HG03060 (cell line): ENCODE results near the gene GTF3C5.
"Not testable (repeated sequence)": the region's sequence is repeated elsewhere in the genome, so short reads cannot be mapped to it uniquely, and the experiment has no call there.

Experiments
- ATAC-seq: cut with Tn5 transposase; IDR thresholded peaks from one replicate; pipeline ENCODE4 v1.9.1; 2021; ENCODE audit warnings: low read depth, moderate number of reproducible peaks; ENCODE audit not compliant: unreplicated experiment

The GTF3C5 gene

DNA sequence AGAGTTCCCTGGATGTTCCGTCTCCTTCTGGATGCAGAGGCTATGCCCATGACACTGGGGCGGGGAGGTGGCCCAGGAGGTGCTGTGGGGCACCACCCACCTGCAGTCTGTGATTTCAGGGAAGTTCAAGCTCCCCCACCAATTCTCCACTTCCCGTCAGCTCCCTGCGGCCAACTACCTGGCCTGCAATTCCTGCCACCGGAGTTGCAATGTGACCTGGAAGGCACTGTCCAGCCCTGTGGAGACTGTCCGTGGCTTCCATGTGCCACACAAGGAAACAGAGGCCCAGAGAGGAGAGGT lies 35.7 kb upstream of the GTF3C5 start:
- no peak for ATAC-seq

DNA sequence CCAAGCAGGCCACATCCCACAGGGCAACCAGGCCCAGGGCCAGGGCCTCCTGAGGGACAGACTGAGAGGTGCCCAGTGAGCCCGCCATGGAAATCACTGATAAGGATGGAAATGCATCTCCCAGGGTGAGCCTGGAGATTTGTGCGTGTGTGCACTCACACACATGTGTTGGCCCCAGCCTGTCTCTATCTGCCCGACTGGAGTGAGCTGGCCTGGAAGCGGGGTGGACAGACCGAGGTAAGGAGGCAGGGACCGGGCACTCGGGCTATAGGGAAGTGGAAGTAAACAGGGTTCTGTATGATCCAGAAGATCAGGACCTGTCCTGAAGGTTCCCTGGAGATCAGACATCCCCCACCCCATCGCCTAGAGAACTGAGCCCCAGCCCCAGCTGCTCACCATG lies 34.9 kb upstream of the GTF3C5 start:
- no peak for ATAC-seq

GRCh38 chr9:132996526-132996925 lies 34.3 kb upstream of the GTF3C5 start:
- ATAC-seq, result no peak

DNA sequence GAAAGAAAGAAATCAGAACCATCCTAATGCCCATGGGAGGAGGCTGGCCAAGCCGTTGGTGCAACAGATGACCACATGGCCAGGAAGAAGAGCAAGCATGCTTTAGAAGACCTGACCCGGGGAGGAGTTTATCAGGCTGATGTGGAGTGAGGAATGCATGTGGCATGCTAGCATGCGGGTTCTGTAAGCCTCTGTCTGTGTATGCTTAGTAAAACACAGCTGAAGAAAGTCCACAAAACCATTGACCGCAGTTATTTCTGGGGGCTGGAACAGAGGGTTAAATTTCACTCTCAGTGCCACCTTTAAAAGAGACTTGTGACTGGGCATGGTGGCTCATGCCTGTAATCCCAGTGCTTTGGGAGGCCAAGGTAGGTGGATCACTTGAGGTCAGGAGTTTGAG lies 33.2 kb upstream of the GTF3C5 start:
- ATAC-seq, result no peak

GRCh38 chr9:132998221-132998620 lies 32.6 kb upstream of the GTF3C5 start:
- ATAC-seq, result not testable (repeated sequence)

DNA sequence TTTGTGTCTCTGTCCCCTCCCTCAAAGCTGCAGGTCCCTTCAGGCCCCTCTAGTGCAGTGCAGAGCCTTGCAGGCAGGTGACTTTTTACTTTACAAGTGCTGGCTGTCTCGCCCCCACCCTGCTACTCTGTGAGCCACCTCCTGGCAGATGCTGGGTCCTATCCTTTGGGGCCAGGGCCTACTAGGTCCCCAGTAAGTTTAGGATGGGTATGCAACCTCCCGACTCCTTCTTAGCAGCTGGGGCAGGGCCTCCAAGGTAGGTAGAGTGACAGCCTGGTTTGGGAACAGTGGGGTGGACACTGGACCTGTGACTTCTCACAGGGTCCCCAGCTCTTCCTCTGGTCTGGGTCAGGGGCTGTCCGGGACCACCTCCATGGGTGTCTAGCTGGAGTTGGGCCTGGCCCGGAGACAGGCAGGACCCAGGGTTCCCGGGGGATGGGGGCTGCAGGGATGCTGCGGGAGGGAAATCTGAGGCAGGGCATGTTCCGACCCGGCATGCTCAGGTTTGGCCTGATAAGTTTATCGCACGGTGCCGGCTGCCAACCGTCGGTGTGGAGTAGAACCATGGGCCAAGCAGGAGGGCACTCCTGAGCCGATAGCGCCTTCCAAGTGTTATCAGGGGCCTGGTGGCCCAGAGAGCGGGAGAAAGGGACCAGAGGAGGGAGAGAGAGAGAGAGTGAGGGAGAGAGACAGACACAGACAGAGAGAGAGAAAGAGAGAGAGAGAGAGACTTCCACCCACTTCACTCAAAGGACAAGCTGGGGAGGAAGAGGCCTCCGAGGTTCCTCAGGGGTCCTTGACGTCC lies 31.8 kb upstream of the GTF3C5 start:
- ATAC-seq, result no peak

DNA sequence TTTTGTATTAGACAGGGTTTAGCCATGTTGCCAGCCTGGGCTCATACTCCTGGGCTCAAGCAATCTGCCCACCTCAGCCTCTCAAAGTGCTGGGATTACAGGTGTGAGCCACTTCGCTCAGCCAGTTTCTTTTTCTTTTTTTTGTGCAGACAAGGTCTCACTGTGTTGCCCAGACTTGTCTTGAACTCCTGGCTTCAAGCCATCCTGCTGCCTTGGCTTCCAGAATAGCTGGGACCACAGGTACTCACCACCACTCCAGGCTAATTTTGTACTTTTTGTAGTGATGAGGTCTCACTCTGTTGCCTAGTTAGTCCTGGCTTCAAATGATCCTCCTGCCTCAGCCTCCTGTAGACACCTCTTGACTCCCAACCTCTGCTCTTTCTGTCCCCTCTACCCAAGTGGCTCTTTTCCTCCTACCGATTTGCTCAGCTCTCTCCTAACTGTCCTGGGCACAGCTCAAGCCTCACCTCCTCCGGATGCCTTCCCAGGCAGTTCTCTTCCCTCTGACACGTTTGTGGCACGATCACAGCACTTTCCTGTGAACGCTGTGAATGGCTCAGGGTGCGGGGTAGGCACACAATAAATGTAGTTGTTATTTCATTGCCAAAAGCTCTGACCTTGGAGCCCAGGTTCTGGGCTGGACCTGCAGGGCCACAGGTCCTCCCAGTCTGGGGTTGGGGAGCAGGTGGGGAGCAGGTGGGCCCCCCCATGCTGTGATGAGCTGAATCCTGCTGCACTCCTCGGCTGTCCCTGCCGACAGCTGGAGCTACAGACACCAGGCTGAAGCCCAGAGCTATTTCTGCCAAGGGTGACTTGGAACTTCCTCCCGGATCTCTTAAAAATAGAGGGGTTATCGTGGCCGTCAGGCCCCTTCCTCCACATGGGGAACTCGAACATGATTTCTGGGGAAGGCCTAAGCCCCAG lies 28.4 kb upstream of the GTF3C5 start:
- no peak for ATAC-seq

DNA sequence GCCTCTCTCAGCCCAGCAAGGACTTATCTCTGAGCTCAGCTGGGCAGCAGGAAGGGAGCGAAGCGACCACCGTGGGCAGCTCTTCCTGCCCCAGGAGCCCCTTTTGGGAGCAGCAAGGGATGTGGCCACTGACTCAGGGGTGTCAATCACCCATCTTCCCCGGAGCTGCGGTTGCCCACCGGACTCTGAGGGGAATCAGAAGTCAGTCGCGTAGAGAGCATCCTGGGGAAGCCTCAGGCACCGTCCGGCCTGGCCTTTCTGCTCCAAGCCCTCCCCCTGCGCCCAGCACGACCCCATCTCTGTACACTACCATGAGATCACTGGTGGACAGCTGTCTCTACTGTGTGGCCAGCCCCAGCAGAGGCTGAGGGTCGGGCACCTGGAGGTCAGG lies 27.7 kb upstream of the GTF3C5 start:
- no peak for ATAC-seq

DNA sequence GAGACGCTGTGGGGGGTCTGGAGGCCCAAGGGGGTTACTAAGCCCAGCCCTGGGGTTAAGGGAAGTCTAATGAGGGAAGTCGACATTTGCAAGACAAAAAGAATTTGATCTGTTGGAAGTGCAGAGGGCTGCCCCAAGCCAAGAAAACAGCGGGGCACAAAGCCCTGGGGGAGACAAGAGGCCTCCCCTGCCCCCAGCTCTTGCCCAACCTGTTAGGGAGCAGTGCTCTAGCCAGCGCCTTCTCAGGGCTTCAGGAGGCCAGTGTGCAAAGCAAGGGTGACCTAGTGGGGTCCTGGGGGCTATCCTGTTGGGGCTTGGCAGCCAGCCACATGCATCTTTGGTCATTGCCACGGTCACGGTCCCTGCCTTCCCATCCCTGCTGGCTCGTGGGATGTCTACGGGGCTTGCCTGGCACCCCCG lies 27.1 kb upstream of the GTF3C5 start:
- no peak for ATAC-seq

GRCh38 chr9:133004091-133004998 lies 26.5 kb upstream of the GTF3C5 start:
- no peak for ATAC-seq

- ATAC-seq, result no peak
Observed at GRCh38 chr9:133004999-133005760, 25.6 kb upstream of the GTF3C5 start.

DNA sequence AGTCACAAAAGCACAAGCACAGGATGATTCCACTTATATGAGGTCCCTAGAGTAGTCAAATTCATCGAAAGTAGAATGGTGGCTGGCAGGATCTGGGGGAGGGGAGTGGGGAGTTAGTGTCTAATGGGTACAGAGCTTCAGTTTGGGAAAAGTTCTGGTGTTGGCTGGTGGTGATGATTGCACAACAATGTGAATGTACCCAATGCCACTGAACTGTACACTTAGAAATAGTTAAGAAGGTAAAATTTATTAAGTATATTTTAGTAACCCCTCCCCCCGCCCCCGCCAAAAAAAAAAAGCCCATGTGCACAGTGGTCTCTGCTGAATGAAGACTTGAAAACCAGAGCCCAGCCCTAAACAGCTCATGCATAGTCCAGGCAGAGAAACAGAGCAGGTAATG lies 24.8 kb upstream of the GTF3C5 start:
- no peak for ATAC-seq

- ATAC-seq, result no peak
Observed at GRCh38 chr9:133006731-133007352, 24.0 kb upstream of the GTF3C5 start.

GRCh38 chr9:133008406-133008805 lies 22.4 kb upstream of the GTF3C5 start:
- ATAC-seq, result no peak

DNA sequence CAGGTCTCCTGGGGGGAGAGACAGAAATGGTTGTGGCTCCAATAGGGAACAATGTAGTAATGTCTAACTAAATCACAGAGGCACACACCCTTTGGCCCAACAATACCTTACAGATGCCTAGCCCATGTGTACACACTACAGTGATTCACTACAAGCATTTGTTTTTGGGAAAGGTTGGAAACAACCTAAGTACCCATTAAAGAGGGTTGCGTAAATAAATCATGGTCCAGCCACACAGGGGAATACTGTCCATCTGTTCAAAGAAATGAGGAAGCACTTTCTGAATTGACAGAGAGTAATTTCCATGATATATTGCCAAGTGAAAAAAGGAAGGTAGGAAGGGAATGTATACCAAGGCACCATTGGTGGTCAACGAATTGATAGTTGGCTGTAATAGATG lies 22.0 kb upstream of the GTF3C5 start:
- no peak for ATAC-seq

DNA sequence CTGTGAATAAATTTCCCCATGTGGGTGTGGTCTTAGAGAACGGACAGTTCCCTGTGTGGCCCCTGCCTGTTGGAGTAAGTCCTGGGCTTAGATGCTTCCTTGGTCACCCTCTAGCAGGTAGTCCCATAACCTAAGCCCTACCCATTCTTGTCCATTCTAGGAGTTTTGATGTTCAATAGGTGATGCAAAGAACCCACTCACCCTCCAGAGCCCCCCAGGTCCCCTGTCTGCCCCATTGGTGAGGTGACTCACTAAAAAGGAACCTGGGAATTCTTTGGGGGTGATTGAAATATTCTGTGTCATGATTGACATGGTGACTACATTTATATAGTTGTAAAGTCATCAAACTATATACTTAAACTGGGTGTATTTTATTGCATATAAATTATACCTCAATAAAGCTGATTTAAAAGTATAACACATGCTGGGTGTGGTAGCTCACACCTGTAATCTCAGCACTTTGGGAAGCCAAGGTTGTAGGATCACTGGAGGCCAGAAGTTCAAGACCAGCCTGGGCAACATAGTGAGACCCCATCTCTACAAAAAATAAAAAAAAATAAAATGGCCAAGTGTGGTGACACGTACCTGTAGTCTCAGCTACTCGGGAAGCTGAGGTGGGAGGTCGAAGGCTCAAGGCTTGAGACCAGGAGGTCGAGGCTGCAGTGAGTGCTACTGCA lies 20.8 kb upstream of the GTF3C5 start:
- no peak for ATAC-seq

- ATAC-seq, result no peak
Observed at GRCh38 chr9:133014696-133015095, 16.1 kb upstream of the GTF3C5 start.

DNA sequence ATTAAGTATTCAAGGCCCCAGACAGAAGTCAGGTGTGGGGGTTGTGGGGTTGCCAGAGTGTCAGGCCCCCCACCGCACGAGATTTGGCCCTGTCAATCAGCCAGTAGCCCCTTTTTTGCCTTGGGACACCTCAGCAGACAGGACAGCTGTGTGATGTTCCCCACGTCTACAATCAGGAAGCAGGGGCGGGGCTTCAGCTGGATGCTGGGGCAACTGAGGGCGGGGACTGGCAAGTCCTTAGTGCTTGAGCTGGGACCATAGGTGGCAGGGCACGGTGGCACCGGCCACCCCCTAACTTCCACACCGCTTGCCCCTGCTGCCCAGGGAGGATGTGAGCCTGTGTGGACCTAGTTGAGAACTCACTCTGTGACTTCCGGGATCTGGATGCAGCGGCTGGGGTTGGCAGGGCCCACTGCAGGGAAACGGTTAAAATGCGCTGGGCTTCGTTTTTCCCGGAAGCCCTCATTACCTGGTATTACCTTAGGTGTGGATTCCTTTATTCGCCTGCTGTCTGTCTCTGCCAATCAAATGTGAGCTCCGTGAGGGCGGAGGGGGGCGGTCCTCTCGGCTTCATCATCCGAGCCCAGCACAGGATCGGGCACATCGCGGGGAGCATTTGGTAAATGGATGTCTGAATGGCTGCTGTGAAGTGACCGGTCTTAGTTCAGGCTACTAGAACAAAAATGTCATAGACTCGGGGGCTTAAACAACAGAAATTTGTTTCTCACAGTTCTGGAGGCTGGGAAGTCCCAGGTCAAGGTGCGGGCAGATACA lies 7.5 kb upstream of the GTF3C5 start:
- ATAC-seq, result no peak
